ENCODE data around the gene SCLY.
"Not testable (repeated sequence)": the region's sequence is repeated elsewhere in the genome, so short reads cannot be mapped to it uniquely, and the experiment has no call there.

Gene SCLY

GRCh38 chr2:238060542-238061314 is at the start of gene SCLY:
SCLY (plus strand) TSS chr2:238061001; CDS start chr2:238061055, 54 bp downstream.
- peak; percentile 87 for DNase-seq

- DNase-seq = no peak
These were observed 47.0 kb upstream of the SCLY start for GRCh38 chr2:238013806-238014205.

GRCh38 chr2:238015705-238016104 is 45.1 kb upstream of the SCLY start:
- no peak for DNase-seq

GRCh38 chr2:238016526-238016925 is 44.3 kb upstream of the SCLY start:
- peak; percentile 87 for DNase-seq

- no peak for DNase-seq
These were observed 40.8 kb upstream of the SCLY start for GRCh38 chr2:238019962-238020361.

GRCh38 chr2:238020816-238021215 is 40.0 kb upstream of the SCLY start:
- DNase-seq = no peak

- no peak for DNase-seq
These were observed 39.5 kb upstream of the SCLY start for GRCh38 chr2:238021327-238021726.

GRCh38 chr2:238022594-238023157 is 38.1 kb upstream of the SCLY start:
- DNase-seq = no peak

GRCh38 chr2:238023608-238024007 is 37.2 kb upstream of the SCLY start:
- no peak for DNase-seq

- no peak for DNase-seq
These were observed 35.8 kb upstream of the SCLY start for GRCh38 chr2:238024986-238025385.

- DNase-seq = no peak
These were observed 35.0 kb upstream of the SCLY start for GRCh38 chr2:238025741-238026360.

- DNase-seq = no peak
These were observed 33.7 kb upstream of the SCLY start for GRCh38 chr2:238027058-238027457.

GRCh38 chr2:238027591-238028415 is 33.0 kb upstream of the SCLY start:
- DNase-seq = no peak

- no peak for DNase-seq
These were observed 30.9 kb upstream of the SCLY start for GRCh38 chr2:238029853-238030252.

- DNase-seq = no peak
These were observed 30.2 kb upstream of the SCLY start for GRCh38 chr2:238030422-238031155.

- no peak for DNase-seq
These were observed 29.1 kb upstream of the SCLY start for GRCh38 chr2:238031751-238032150.

- no peak for DNase-seq
These were observed 28.0 kb upstream of the SCLY start for GRCh38 chr2:238032755-238033337.

- DNase-seq = not testable (repeated sequence)
These were observed 26.8 kb upstream of the SCLY start for GRCh38 chr2:238033991-238034390.

GRCh38 chr2:238038203-238038602 is 22.6 kb upstream of the SCLY start:
- DNase-seq = no peak

- DNase-seq = no peak
These were observed 21.6 kb upstream of the SCLY start for GRCh38 chr2:238039151-238039550.

GRCh38 chr2:238039985-238040384 is 20.8 kb upstream of the SCLY start:
- no peak for DNase-seq

GRCh38 chr2:238040918-238041317 is 19.9 kb upstream of the SCLY start:
- no peak for DNase-seq
